Osteoblast (primary cell): Measurements from ENCODE around the gene IFIT3. TPM values are rescaled to one million over a fixed set of nuclear protein-coding genes. Genes with fewer than 3 reads are reported as not detected.
A peak's percentile ranks its signal among the peaks of the same experiment; 100 is the strongest.

Source experiments
- DNase-seq: peaks from one replicate; pipeline ENCODE4 v3.0.0; 2011; ENCODE audit warnings: low spot score, mixed read lengths; ENCODE audit not compliant: insufficient read length; ENCODE audit errors: missing footprints
- H2AFZ ChIP-seq: 2 replicates; pipeline ENCODE4 v1.6.0; 2011; ENCODE audit warnings: mild to moderate bottlenecking, low read length
- H3K27ac ChIP-seq: 2 replicates; pipeline ENCODE4 v1.5.1; 2011; ENCODE audit warnings: mild to moderate bottlenecking, low read depth, low read length, moderate library complexity
- H3K27me3 ChIP-seq: 2 replicates; pipeline ENCODE4 v1.6.0; 2012; ENCODE audit warnings: mild to moderate bottlenecking, control low read depth, inconsistent platforms, low read length, moderate library complexity; ENCODE audit not compliant: insufficient read depth
- H3K36me3 ChIP-seq: 2 replicates; pipeline ENCODE4 v1.5.1; 2011; ENCODE audit warnings: mild to moderate bottlenecking, low read length, control low read depth, moderate library complexity; ENCODE audit not compliant: insufficient read depth
- H3K4me1 ChIP-seq: 2 replicates; pipeline ENCODE4 v1.5.1; 2011; ENCODE audit warnings: mild to moderate bottlenecking, low read length, control low read depth, moderate library complexity; ENCODE audit not compliant: insufficient read depth
- H3K4me2 ChIP-seq: 2 replicates; pipeline ENCODE4 v1.6.0; 2011; ENCODE audit warnings: mild to moderate bottlenecking, low read length; ENCODE audit not compliant: insufficient read depth
- H3K4me3 ChIP-seq: fragments of 200-600 bp; sonication (generic); 3 replicates; pipeline ENCODE4 v1.5.1; 2012; ENCODE audit warnings: mild to moderate bottlenecking, low read length, inconsistent platforms; ENCODE audit not compliant: insufficient read depth
- H3K79me2 ChIP-seq: 2 replicates; pipeline ENCODE4 v1.6.0; 2012; ENCODE audit warnings: mild to moderate bottlenecking, low read length, control low read depth, inconsistent platforms; ENCODE audit not compliant: insufficient read depth
- H3K9me3 ChIP-seq: 2 replicates; pipeline ENCODE4 v1.5.1; 2011; ENCODE audit warnings: low read depth, low read length, control low read depth
- H4K20me1 ChIP-seq: 2 replicates; pipeline ENCODE4 v1.6.0; 2012; ENCODE audit warnings: mild to moderate bottlenecking, low read length, control low read depth; ENCODE audit not compliant: insufficient read depth
- CTCF ChIP-seq: IDR thresholded peaks from 2 replicates; pipeline ENCODE4 v1.5.1; 2011; ENCODE audit warnings: mild to moderate bottlenecking, low read depth, low read length, moderate library complexity; ENCODE audit errors: extremely low read depth
- total RNA-seq: library from RNA; depleted of rRNA; stranded (reverse); fragments of >200 nt; gene quantifications from 2 replicates; pipeline ENCODE4 v1.2.3, GENCODE V29; 2012

IFIT3 gene
- total RNA-seq, 1 donor, result 43.8 TPM

DNA sequence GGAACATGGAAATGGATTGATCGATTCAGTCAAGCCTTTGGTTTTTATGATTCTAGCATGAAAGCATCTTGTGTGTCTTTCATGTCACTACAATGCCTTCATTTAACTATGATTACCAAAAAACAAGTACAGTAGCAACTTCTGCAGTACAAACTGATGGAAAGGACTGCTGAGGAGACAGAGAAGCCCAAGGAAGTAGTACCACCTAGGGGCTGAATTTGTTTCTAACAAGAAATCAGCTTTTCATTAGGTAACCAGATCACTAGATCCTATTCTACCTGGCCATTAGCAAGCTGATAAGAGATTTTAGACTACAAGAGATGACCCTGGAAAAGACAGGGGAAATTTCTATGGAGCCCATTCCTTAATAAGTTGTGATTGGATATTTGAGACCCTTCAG lies 61.5 kb downstream of the IFIT3 start:
- no peak for DNase-seq
- no peak overlapping the region for H2AFZ ChIP-seq

More for the DNA sequence above, 61.5 kb downstream of the IFIT3 start:
- H3K27ac ChIP-seq, result no peak overlapping the region
- H3K79me2 ChIP-seq, result peaks cover 4% of the 10 kb centered on the region
- no peaks in the 10 kb centered on the region for H4K20me1 ChIP-seq
- no peaks in the 10 kb centered on the region for H3K36me3 ChIP-seq
- H3K27me3 ChIP-seq, result no peaks in the 10 kb centered on the region
- no peaks in the 10 kb centered on the region for H3K9me3 ChIP-seq
- peaks cover 19% of the 10 kb centered on the region for H3K4me1 ChIP-seq
- H3K4me2 ChIP-seq, result no peak overlapping the region
- no peak overlapping the region for H3K4me3 ChIP-seq
- TF ChIP-seq CTCF, result peak; percentile 54

Other genes with a start within 250 kb of the IFIT3 start
- gene CH25H, start 120.7 kb upstream of the IFIT3 start, total RNA-seq, result 5.8 and 13.0 TPM in 2 replicates
- 46.7 and 60.7 TPM in 2 replicates for gene LIPA, start 76.2 kb upstream of the IFIT3 start, total RNA-seq
- 7.7 and 9.0 TPM in 2 replicates for gene IFIT2, start 26.0 kb upstream of the IFIT3 start, total RNA-seq
- gene IFIT1B, start 50.1 kb downstream of the IFIT3 start, total RNA-seq, result not detected in 2 replicates
- 19.7 and 34.4 TPM in 2 replicates for gene IFIT1, start 64.6 kb downstream of the IFIT3 start, total RNA-seq
- gene IFIT5, start 86.6 kb downstream of the IFIT3 start, total RNA-seq, result 30.4 and 39.1 TPM in 2 replicates
- gene SLC16A12, start 207.6 kb downstream of the IFIT3 start, total RNA-seq, result under 0.01 TPM in 2 replicates